ENCODE results near the gene TP53AIP1. TPM values are rescaled to one million over a fixed set of nuclear protein-coding genes. Genes with fewer than 3 reads are reported as not detected.

The TP53AIP1 gene
- polyA plus RNA-seq, 3 donors = 0.03 TPM; not detected in 2

- TF ChIP-seq CTCF (IDR thresholded peaks at IDR 0.05) = no peak
- Histone ChIP-seq H3K4me1 (ENCODE audit: control insufficient read depth in 1 of 2, insufficient read depth in 2 of 2, low read length in 2 of 2) (no peaks in the 10 kb centered on the region), H3K4me3 (replicated peaks in 1 of 3; ENCODE audit: low read depth in 2 of 3, low read length in 3 of 3) (no peak overlapping the region), H2AFZ (ENCODE audit: insufficient read depth, low read depth, low read length, poor library complexity, severe bottlenecking) (no peak overlapping the region), H3K27ac (ENCODE audit: low read depth in 1 of 2, low read length in 2 of 2) (no peak overlapping the region), H3K9me3 (replicated peaks in 1 of 2; ENCODE audit: control insufficient read depth in 1 of 2, insufficient read depth in 1 of 2, low read length in 2 of 2) (peaks cover 0 to 2% of the 10 kb centered on the region in 2 donors), H3K36me3 (replicated peaks in 1 of 2; ENCODE audit: control insufficient read depth in 1 of 2, insufficient read depth in 2 of 2, low read length in 2 of 2) (no peaks in the 10 kb centered on the region), H4K20me1 (ENCODE audit: insufficient read depth, low read length) (no peaks in the 10 kb centered on the region), H3K27me3 (ENCODE audit: control insufficient read depth in 2 of 2, insufficient read depth in 2 of 2, low read length in 2 of 2) (no peaks in the 10 kb centered on the region), H3K9ac (ENCODE audit: insufficient read depth, low read length, poor library complexity, severe bottlenecking) (no peak overlapping the region), H3K4me2 (replicated peaks; ENCODE audit: extremely low read depth, low read length, poor library complexity, severe bottlenecking) (no peak overlapping the region), H3K79me2 (ENCODE audit: insufficient read depth, low read length) (no peaks in the 10 kb centered on the region)
- H3K4me3 Mint-ChIP-seq = no peak overlapping the region
- DNase-seq = no peak
- no peak overlapping the region for H3K27ac Mint-ChIP-seq
- H3K36me3 Mint-ChIP-seq = no peaks in the 10 kb centered on the region
- intact Hi-C loops (cut with micrococcal nuclease) = no loop called here
- 93% methylated on average over 7 of the region's 7 CpGs for WGBS (ENCODE audit: insufficient coverage)
- peaks cover 1% of the 10 kb centered on the region for H3K4me1 Mint-ChIP-seq
- peaks cover 0 to 3% (median 0%) of the 10 kb centered on the region in 7 donors for H3K9me3 Mint-ChIP-seq
- peaks cover 2 to 6% (median 4%) of the 10 kb centered on the region in 3 donors for H3K27me3 Mint-ChIP-seq (ENCODE audit: low read depth in 3 of 3)
Measured at GRCh38 chr11:128934351-128934750, 8.3 kb downstream of the TP53AIP1 start.

- Histone ChIP-seq H3K4me1 (ENCODE audit: control insufficient read depth in 1 of 2, insufficient read depth in 2 of 2, low read length in 2 of 2) (peaks cover 0 to under 1% of the 10 kb centered on the region in 2 donors), H3K27me3 (ENCODE audit: control insufficient read depth in 2 of 2, insufficient read depth in 2 of 2, low read length in 2 of 2) (no peaks in the 10 kb centered on the region), H2AFZ (ENCODE audit: insufficient read depth, low read depth, low read length, poor library complexity, severe bottlenecking) (no peak overlapping the region), H3K9ac (ENCODE audit: insufficient read depth, low read length, poor library complexity, severe bottlenecking) (no peak overlapping the region), H3K27ac (ENCODE audit: low read depth in 1 of 2, low read length in 2 of 2) (no peak overlapping the region), H3K4me2 (replicated peaks; ENCODE audit: extremely low read depth, low read length, poor library complexity, severe bottlenecking) (no peak overlapping the region), H4K20me1 (ENCODE audit: insufficient read depth, low read length) (no peaks in the 10 kb centered on the region), H3K4me3 (replicated peaks in 1 of 3; ENCODE audit: low read depth in 2 of 3, low read length in 3 of 3) (no peak overlapping the region), H3K79me2 (ENCODE audit: insufficient read depth, low read length) (no peaks in the 10 kb centered on the region), H3K9me3 (replicated peaks in 1 of 2; ENCODE audit: control insufficient read depth in 1 of 2, insufficient read depth in 1 of 2, low read length in 2 of 2) (peaks cover 0 to 2% of the 10 kb centered on the region in 2 donors), H3K36me3 (replicated peaks in 1 of 2; ENCODE audit: control insufficient read depth in 1 of 2, insufficient read depth in 2 of 2, low read length in 2 of 2) (no peaks in the 10 kb centered on the region)
- no peak for DNase-seq
- WGBS (ENCODE audit: insufficient coverage) = 75% methylated on average over 5 of the region's 7 CpGs
- intact Hi-C loops (cut with micrococcal nuclease) = no loop called here
- no peak for TF ChIP-seq CTCF (IDR thresholded peaks at IDR 0.05)
- Mint-ChIP-seq H3K4me1 (peaks cover 3% of the 10 kb centered on the region), H3K4me3 (no peak overlapping the region), H3K27ac (no peak overlapping the region), H3K9me3 (peaks cover 0 to 3% (median 0%) of the 10 kb centered on the region in 7 donors), H3K36me3 (no peaks in the 10 kb centered on the region), H3K27me3 (ENCODE audit: low read depth in 3 of 3) (peaks cover 2 to 4% (median 4%) of the 10 kb centered on the region in 3 donors)
Measured at GRCh38 chr11:128933481-128934178, 9.0 kb downstream of the TP53AIP1 start.

Data from CD14-positive monocyte (primary cell).